Measurements from ENCODE around the gene ZFYVE28.

DNA sequence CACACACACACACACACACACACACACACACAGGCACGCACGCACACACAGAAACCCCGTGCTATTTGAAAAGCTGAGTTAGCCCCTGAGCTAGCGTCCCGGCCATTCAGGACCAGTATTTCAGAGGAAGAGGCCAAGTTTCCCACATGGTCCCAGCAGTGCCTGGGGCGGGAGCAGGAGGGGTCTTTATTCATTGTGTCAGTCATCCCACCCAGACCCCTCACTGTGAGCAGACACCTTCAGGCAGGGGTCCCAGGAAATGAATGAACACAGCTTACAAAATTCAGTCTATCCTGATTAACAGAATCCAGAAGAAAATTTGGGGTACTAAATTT is 58.1 kb downstream of the ZFYVE28 start:
- TF ChIP-seq, protein P1, sequence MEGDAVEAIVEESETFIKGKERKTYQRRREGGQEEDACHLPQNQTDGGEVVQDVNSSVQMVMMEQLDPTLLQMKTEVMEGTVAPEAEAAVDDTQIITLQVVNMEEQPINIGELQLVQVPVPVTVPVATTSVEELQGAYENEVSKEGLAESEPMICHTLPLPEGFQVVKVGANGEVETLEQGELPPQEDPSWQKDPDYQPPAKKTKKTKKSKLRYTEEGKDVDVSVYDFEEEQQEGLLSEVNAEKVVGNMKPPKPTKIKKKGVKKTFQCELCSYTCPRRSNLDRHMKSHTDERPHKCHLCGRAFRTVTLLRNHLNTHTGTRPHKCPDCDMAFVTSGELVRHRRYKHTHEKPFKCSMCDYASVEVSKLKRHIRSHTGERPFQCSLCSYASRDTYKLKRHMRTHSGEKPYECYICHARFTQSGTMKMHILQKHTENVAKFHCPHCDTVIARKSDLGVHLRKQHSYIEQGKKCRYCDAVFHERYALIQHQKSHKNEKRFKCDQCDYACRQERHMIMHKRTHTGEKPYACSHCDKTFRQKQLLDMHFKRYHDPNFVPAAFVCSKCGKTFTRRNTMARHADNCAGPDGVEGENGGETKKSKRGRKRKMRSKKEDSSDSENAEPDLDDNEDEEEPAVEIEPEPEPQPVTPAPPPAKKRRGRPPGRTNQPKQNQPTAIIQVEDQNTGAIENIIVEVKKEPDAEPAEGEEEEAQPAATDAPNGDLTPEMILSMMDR (IDR thresholded peaks at IDR 0.05), result no peak
- no peak for TF ChIP-seq POLR2A (IDR thresholded peaks at IDR 0.05)
